ENCODE data around the gene GABRQ. TPM values are rescaled to one million over a fixed set of nuclear protein-coding genes. Genes with fewer than 3 reads are reported as not detected.

The GABRQ gene
- total and polyA plus RNA-seq, 4 donors, result 0.01 to 0.05 TPM; not detected in 2

DNA sequence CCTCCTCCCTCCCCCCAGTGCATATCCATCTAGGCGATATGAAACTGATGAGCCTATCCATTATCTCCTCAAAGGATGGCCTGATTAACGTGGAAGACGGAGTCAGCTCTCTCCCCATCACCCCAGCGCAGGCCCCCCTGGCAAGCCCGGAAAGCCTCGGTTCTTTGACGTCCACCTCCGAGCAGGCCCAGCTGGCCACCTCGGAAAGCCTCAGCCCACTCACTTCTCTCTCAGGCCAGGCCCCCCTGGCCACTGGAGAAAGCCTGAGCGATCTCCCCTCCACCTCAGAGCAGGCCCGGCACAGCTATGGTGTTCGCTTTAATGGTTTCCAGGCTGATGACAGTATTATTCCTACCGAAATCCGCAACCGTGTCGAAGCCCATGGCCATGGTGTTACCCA, 14.8 kb downstream of the GABRQ start:
- TF ChIP-seq RXRA (IDR thresholded peaks at IDR 0.05) (no peak), TAF1 (conservative IDR thresholded peaks at IDR 0.05) (no peak), HNF4G (IDR thresholded peaks at IDR 0.05) (no peak), JUND (IDR thresholded peaks at IDR 0.05) (no peak), EGR1 (IDR thresholded peaks at IDR 0.05; ENCODE audit: low read depth in 2 of 2) (no peak), NR2F2 (IDR thresholded peaks at IDR 0.05) (no peak), FOXA2 (IDR thresholded peaks at IDR 0.05) (no peak), GABPA (IDR thresholded peaks at IDR 0.05 in 1 of 2, conservative IDR thresholded peaks at IDR 0.05 in 1 of 2) (no peak), FOXA1 (IDR thresholded peaks at IDR 0.05) (no peak), HNF4A (conservative IDR thresholded peaks at IDR 0.05) (no peak)
- TF ChIP-seq, protein P1, sequence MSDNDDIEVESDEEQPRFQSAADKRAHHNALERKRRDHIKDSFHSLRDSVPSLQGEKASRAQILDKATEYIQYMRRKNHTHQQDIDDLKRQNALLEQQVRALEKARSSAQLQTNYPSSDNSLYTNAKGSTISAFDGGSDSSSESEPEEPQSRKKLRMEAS (IDR thresholded peaks at IDR 0.05), result no peak
- TF ChIP-seq, protein P2, sequence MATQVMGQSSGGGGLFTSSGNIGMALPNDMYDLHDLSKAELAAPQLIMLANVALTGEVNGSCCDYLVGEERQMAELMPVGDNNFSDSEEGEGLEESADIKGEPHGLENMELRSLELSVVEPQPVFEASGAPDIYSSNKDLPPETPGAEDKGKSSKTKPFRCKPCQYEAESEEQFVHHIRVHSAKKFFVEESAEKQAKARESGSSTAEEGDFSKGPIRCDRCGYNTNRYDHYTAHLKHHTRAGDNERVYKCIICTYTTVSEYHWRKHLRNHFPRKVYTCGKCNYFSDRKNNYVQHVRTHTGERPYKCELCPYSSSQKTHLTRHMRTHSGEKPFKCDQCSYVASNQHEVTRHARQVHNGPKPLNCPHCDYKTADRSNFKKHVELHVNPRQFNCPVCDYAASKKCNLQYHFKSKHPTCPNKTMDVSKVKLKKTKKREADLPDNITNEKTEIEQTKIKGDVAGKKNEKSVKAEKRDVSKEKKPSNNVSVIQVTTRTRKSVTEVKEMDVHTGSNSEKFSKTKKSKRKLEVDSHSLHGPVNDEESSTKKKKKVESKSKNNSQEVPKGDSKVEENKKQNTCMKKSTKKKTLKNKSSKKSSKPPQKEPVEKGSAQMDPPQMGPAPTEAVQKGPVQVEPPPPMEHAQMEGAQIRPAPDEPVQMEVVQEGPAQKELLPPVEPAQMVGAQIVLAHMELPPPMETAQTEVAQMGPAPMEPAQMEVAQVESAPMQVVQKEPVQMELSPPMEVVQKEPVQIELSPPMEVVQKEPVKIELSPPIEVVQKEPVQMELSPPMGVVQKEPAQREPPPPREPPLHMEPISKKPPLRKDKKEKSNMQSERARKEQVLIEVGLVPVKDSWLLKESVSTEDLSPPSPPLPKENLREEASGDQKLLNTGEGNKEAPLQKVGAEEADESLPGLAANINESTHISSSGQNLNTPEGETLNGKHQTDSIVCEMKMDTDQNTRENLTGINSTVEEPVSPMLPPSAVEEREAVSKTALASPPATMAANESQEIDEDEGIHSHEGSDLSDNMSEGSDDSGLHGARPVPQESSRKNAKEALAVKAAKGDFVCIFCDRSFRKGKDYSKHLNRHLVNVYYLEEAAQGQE (IDR thresholded peaks at IDR 0.05), result no peak
- TF ChIP-seq, protein P3, sequence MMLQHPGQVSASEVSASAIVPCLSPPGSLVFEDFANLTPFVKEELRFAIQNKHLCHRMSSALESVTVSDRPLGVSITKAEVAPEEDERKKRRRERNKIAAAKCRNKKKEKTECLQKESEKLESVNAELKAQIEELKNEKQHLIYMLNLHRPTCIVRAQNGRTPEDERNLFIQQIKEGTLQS (IDR thresholded peaks at IDR 0.05), result no peak
- TF ChIP-seq, protein P4, sequence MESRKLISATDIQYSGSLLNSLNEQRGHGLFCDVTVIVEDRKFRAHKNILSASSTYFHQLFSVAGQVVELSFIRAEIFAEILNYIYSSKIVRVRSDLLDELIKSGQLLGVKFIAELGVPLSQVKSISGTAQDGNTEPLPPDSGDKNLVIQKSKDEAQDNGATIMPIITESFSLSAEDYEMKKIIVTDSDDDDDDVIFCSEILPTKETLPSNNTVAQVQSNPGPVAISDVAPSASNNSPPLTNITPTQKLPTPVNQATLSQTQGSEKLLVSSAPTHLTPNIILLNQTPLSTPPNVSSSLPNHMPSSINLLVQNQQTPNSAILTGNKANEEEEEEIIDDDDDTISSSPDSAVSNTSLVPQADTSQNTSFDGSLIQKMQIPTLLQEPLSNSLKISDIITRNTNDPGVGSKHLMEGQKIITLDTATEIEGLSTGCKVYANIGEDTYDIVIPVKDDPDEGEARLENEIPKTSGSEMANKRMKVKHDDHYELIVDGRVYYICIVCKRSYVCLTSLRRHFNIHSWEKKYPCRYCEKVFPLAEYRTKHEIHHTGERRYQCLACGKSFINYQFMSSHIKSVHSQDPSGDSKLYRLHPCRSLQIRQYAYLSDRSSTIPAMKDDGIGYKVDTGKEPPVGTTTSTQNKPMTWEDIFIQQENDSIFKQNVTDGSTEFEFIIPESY (IDR thresholded peaks at IDR 0.05), result no peak
- H3K4me3 ChIP-seq (ENCODE audit: low read depth in 1 of 3, low read length in 3 of 3), result no peak overlapping the region
- H3K4me1 ChIP-seq (ENCODE audit: control insufficient read depth in 4 of 4, insufficient read depth in 4 of 4, low read length in 3 of 4), result peaks cover 0 to 7% (median 1%) of the 10 kb centered on the region in 4 donors
- WGBS, result 94% methylated on average over 16 of the region's 16 CpGs
- no peaks in the 10 kb centered on the region for H3K36me3 ChIP-seq (ENCODE audit: control insufficient read depth in 4 of 4, insufficient read depth in 3 of 4, low read depth in 1 of 4, low read length in 3 of 4)
- no peak for DNase-seq (ENCODE audit: low spot score)
- no peak overlapping the region for H3K27ac ChIP-seq (ENCODE audit: low read depth in 1 of 2, low read length in 2 of 2)
- H3K9ac ChIP-seq (ENCODE audit: low read depth in 1 of 2, low read length in 2 of 2), result no peak overlapping the region
- H3K27me3 ChIP-seq (ENCODE audit: control insufficient read depth in 4 of 4, insufficient read depth in 4 of 4, low read length in 3 of 4), result no peaks in the 10 kb centered on the region
- H3K9me3 ChIP-seq (ENCODE audit: control insufficient read depth in 4 of 4, low read length in 3 of 4), result peaks cover 0 to 2% (median 0%) of the 10 kb centered on the region in 4 donors

DNA sequence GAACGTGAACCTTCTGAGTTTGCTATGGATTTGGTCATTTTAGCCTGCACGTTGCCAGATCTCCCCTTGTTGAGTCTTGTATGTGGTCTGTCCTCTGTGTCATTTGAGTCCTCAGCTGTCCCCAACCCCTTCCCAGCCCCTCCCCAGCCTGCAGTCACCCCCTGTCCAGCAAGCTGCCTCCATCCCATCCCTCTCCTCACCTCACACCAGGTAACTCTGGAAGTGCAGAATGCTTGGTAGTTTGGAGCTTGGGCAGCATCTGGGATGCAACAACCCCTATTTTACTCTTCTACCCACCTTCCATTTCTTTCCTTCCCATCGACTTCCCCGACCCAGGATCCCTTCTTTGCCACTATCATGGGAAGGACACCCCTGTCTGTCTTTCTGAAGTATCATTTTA, 18.4 kb downstream of the GABRQ start:
- H3K27me3 ChIP-seq (ENCODE audit: control insufficient read depth in 4 of 4, insufficient read depth in 4 of 4, low read length in 3 of 4), result peaks cover 0 to 2% (median 0%) of the 10 kb centered on the region in 4 donors
- H3K36me3 ChIP-seq (ENCODE audit: control insufficient read depth in 4 of 4, insufficient read depth in 3 of 4, low read depth in 1 of 4, low read length in 3 of 4), result no peaks in the 10 kb centered on the region
- TF ChIP-seq, protein P3 (IDR thresholded peaks at IDR 0.05), result no peak
- TF ChIP-seq GABPA (IDR thresholded peaks at IDR 0.05 in 1 of 2, conservative IDR thresholded peaks at IDR 0.05 in 1 of 2), result no peak
- no peak for TF ChIP-seq TAF1 (conservative IDR thresholded peaks at IDR 0.05)
- TF ChIP-seq, protein P1 (IDR thresholded peaks at IDR 0.05), result no peak
- TF ChIP-seq EGR1 (IDR thresholded peaks at IDR 0.05; ENCODE audit: low read depth in 2 of 2), result no peak
- no peak for TF ChIP-seq NR2F2 (IDR thresholded peaks at IDR 0.05)
- TF ChIP-seq RAD21 (IDR thresholded peaks at IDR 0.05), result no peak
- TF ChIP-seq, protein P5, sequence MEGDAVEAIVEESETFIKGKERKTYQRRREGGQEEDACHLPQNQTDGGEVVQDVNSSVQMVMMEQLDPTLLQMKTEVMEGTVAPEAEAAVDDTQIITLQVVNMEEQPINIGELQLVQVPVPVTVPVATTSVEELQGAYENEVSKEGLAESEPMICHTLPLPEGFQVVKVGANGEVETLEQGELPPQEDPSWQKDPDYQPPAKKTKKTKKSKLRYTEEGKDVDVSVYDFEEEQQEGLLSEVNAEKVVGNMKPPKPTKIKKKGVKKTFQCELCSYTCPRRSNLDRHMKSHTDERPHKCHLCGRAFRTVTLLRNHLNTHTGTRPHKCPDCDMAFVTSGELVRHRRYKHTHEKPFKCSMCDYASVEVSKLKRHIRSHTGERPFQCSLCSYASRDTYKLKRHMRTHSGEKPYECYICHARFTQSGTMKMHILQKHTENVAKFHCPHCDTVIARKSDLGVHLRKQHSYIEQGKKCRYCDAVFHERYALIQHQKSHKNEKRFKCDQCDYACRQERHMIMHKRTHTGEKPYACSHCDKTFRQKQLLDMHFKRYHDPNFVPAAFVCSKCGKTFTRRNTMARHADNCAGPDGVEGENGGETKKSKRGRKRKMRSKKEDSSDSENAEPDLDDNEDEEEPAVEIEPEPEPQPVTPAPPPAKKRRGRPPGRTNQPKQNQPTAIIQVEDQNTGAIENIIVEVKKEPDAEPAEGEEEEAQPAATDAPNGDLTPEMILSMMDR (IDR thresholded peaks at IDR 0.05; ENCODE audit: low read depth, low read length, missing input control), result no peak
- TF ChIP-seq HNF4G (IDR thresholded peaks at IDR 0.05), result no peak
- TF ChIP-seq FOXA1 (IDR thresholded peaks at IDR 0.05), result no peak
- DNase-seq (ENCODE audit: low spot score), result no peak
- H3K4me1 ChIP-seq (ENCODE audit: control insufficient read depth in 4 of 4, insufficient read depth in 4 of 4, low read length in 3 of 4), result peaks cover 0 to 7% (median 1%) of the 10 kb centered on the region in 4 donors
- H3K9ac ChIP-seq (ENCODE audit: low read depth in 1 of 2, low read length in 2 of 2), result no peak overlapping the region
- peaks cover 0 to 2% (median 0%) of the 10 kb centered on the region in 4 donors for H3K9me3 ChIP-seq (ENCODE audit: control insufficient read depth in 4 of 4, low read length in 3 of 4)
- WGBS, result 83% methylated on average over 4 of the region's 4 CpGs
- H3K27ac ChIP-seq (ENCODE audit: low read depth in 1 of 2, low read length in 2 of 2), result no peak overlapping the region
- H3K4me3 ChIP-seq (ENCODE audit: low read depth in 1 of 3, low read length in 3 of 3), result no peak overlapping the region

All from liver (tissue), 9 donors.